WTC11 (cell line): ENCODE results near the gene KDM4B. TPM values are rescaled to one million over a fixed set of nuclear protein-coding genes. Genes with fewer than 3 reads are reported as not detected.

Experiments used
- ATAC-seq: fragments of 200-7000 bp; cut with Tn5 transposase; 2 replicates; pipeline ENCODE4 v1.10.0; 2021; ENCODE audit warnings: mild to moderate bottlenecking, moderate library complexity
- CTCF ChIA-PET: fragments of 300-600 bp; sonication (Branson Sonifier 250); formaldehyde crosslinking; loops from one replicate; lab custom pipeline; 2021; ENCODE audit warnings: antibody characterized with exemption; lab: Charles Lee
- POLR2A ChIA-PET: fragments of 350-600 bp; sonication (Branson Sonifier 250); formaldehyde crosslinking; loops from one replicate; lab custom pipeline; 2021; ENCODE audit warnings: antibody characterized with exemption; lab: Charles Lee
- DNase-seq: peaks from one replicate; pipeline ENCODE4 v3.0.0; 2021; ENCODE audit warnings: low spot score
- H3K27ac Mint-ChIP-seq: 2 replicates; pipeline ENCODE4 v1.8.0; 2021; ENCODE audit warnings: mixed read lengths
- H3K27me3 Mint-ChIP-seq: 2 replicates; pipeline ENCODE4 v1.8.0; 2021; ENCODE audit warnings: low read depth, mild to moderate bottlenecking, moderate library complexity, mixed read lengths
- H3K36me3 Mint-ChIP-seq: 2 replicates; pipeline ENCODE4 v1.8.0; 2021; ENCODE audit warnings: mixed read lengths
- H3K4me1 Mint-ChIP-seq: 2 replicates; pipeline ENCODE4 v1.8.0; 2022; ENCODE audit warnings: mixed read lengths
- H3K4me3 Mint-ChIP-seq: 2 replicates; pipeline ENCODE4 v1.8.0; 2021; ENCODE audit warnings: mild to moderate bottlenecking, moderate library complexity, mixed read lengths
- H3K9me3 Mint-ChIP-seq: 2 replicates; pipeline ENCODE4 v1.8.0; 2021; ENCODE audit warnings: mixed read lengths
- AFF4 ChIP-seq: sonication (generic); formaldehyde crosslinking; IDR thresholded peaks from 2 replicates; pipeline ENCODE4 v1.8.1; 2023; ENCODE audit warnings: mild to moderate bottlenecking, missing genetic modification reagents, borderline replicate concordance
- E2F4 ChIP-seq: sonication (generic); formaldehyde crosslinking; IDR thresholded peaks from 2 replicates; pipeline ENCODE4 v1.8.1; 2022; ENCODE audit warnings: low read depth, mild to moderate bottlenecking, moderate library complexity, missing genetic modification reagents, borderline replicate concordance
- ERG ChIP-seq: fragments of 250-450 bp; sonication (Bioruptor Pico); IDR thresholded peaks from 2 replicates; pipeline ENCODE4 v1.8.0; 2021; ENCODE audit warnings: mild to moderate bottlenecking
- ESRRA ChIP-seq: sonication (generic); formaldehyde crosslinking; IDR thresholded peaks from 2 replicates; pipeline ENCODE4 v1.8.1; 2022; ENCODE audit warnings: mild to moderate bottlenecking, missing genetic modification reagents, borderline replicate concordance
- FOXP1 ChIP-seq: sonication (generic); formaldehyde crosslinking; IDR thresholded peaks from 2 replicates; pipeline ENCODE4 v1.8.0; 2022; ENCODE audit warnings: missing genetic modification reagents, mild to moderate bottlenecking, moderate library complexity, borderline replicate concordance
- SMAD3 ChIP-seq: sonication (generic); formaldehyde crosslinking; IDR thresholded peaks from 2 replicates; pipeline ENCODE4 v1.8.0; 2022; ENCODE audit warnings: missing genetic modification reagents, mild to moderate bottlenecking, borderline replicate concordance
- SMAD4 ChIP-seq: sonication (generic); formaldehyde crosslinking; IDR thresholded peaks from 2 replicates; pipeline ENCODE4 v1.8.0; 2022; ENCODE audit warnings: mild to moderate bottlenecking, missing genetic modification reagents
- TEAD1 ChIP-seq: sonication (generic); formaldehyde crosslinking; IDR thresholded peaks from 2 replicates; pipeline ENCODE4 v1.8.0; 2022; ENCODE audit warnings: mild to moderate bottlenecking, missing genetic modification reagents
- TP53 ChIP-seq: sonication (generic); formaldehyde crosslinking; IDR thresholded peaks from 2 replicates; pipeline ENCODE4 v1.8.1; 2023; ENCODE audit warnings: mild to moderate bottlenecking, missing genetic modification reagents
- total RNA-seq: library from RNA; stranded (reverse); gene quantifications from 3 replicates; pipeline ENCODE4 v1.2.3, GENCODE V29; 2021
- TF ChIP-seq, protein P1 (sequence below): sonication (generic); formaldehyde crosslinking; conservative IDR thresholded peaks from 2 replicates; pipeline ENCODE4 v1.8.1; 2023; ENCODE audit warnings: mild to moderate bottlenecking, low read depth, missing genetic modification reagents, moderate library complexity
- TF ChIP-seq, protein P2 (sequence below): fragments of 250-450 bp; sonication (Bioruptor Pico); IDR thresholded peaks from 2 replicates; pipeline ENCODE4 v2.1.2; 2022; ENCODE audit warnings: mild to moderate bottlenecking, moderate library complexity
- TF ChIP-seq, protein P3 (sequence below): sonication (generic); formaldehyde crosslinking; IDR thresholded peaks from 2 replicates; pipeline ENCODE4 v1.8.0; 2023; ENCODE audit warnings: missing genetic modification reagents, mild to moderate bottlenecking, borderline replicate concordance

Gene KDM4B
- total RNA-seq, 1 experiment from 2014 or later, result 43.2 TPM

GRCh38 chr19:5106191-5106726 lies 137.3 kb downstream of the KDM4B start (continued):
- no peak for TF ChIP-seq E2F4 (CRISPR knock-in tag)
- TF ChIP-seq, protein P1, sequence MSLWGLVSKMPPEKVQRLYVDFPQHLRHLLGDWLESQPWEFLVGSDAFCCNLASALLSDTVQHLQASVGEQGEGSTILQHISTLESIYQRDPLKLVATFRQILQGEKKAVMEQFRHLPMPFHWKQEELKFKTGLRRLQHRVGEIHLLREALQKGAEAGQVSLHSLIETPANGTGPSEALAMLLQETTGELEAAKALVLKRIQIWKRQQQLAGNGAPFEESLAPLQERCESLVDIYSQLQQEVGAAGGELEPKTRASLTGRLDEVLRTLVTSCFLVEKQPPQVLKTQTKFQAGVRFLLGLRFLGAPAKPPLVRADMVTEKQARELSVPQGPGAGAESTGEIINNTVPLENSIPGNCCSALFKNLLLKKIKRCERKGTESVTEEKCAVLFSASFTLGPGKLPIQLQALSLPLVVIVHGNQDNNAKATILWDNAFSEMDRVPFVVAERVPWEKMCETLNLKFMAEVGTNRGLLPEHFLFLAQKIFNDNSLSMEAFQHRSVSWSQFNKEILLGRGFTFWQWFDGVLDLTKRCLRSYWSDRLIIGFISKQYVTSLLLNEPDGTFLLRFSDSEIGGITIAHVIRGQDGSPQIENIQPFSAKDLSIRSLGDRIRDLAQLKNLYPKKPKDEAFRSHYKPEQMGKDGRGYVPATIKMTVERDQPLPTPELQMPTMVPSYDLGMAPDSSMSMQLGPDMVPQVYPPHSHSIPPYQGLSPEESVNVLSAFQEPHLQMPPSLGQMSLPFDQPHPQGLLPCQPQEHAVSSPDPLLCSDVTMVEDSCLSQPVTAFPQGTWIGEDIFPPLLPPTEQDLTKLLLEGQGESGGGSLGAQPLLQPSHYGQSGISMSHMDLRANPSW, result no peak
- TF ChIP-seq, protein P2, sequence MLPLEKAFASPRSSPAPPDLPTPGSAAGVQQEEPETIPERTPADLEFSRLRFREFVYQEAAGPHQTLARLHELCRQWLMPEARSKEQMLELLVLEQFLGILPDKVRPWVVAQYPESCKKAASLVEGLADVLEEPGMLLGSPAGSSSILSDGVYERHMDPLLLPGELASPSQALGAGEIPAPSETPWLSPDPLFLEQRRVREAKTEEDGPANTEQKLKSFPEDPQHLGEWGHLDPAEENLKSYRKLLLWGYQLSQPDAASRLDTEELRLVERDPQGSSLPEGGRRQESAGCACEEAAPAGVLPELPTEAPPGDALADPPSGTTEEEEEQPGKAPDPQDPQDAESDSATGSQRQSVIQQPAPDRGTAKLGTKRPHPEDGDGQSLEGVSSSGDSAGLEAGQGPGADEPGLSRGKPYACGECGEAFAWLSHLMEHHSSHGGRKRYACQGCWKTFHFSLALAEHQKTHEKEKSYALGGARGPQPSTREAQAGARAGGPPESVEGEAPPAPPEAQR (CRISPR knock-in tag), result no peak
- no peak for TF ChIP-seq SMAD4
- TF ChIP-seq, protein P3, sequence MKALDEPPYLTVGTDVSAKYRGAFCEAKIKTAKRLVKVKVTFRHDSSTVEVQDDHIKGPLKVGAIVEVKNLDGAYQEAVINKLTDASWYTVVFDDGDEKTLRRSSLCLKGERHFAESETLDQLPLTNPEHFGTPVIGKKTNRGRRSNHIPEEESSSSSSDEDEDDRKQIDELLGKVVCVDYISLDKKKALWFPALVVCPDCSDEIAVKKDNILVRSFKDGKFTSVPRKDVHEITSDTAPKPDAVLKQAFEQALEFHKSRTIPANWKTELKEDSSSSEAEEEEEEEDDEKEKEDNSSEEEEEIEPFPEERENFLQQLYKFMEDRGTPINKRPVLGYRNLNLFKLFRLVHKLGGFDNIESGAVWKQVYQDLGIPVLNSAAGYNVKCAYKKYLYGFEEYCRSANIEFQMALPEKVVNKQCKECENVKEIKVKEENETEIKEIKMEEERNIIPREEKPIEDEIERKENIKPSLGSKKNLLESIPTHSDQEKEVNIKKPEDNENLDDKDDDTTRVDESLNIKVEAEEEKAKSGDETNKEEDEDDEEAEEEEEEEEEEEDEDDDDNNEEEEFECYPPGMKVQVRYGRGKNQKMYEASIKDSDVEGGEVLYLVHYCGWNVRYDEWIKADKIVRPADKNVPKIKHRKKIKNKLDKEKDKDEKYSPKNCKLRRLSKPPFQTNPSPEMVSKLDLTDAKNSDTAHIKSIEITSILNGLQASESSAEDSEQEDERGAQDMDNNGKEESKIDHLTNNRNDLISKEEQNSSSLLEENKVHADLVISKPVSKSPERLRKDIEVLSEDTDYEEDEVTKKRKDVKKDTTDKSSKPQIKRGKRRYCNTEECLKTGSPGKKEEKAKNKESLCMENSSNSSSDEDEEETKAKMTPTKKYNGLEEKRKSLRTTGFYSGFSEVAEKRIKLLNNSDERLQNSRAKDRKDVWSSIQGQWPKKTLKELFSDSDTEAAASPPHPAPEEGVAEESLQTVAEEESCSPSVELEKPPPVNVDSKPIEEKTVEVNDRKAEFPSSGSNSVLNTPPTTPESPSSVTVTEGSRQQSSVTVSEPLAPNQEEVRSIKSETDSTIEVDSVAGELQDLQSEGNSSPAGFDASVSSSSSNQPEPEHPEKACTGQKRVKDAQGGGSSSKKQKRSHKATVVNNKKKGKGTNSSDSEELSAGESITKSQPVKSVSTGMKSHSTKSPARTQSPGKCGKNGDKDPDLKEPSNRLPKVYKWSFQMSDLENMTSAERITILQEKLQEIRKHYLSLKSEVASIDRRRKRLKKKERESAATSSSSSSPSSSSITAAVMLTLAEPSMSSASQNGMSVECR (CRISPR knock-in tag), result no peak
- no peak for TF ChIP-seq SMAD3 (CRISPR knock-in tag)
- no peak for TF ChIP-seq TEAD1
- no peak for TF ChIP-seq TP53 (CRISPR knock-in tag)
- no peak for TF ChIP-seq AFF4 (CRISPR knock-in tag)

DNA sequence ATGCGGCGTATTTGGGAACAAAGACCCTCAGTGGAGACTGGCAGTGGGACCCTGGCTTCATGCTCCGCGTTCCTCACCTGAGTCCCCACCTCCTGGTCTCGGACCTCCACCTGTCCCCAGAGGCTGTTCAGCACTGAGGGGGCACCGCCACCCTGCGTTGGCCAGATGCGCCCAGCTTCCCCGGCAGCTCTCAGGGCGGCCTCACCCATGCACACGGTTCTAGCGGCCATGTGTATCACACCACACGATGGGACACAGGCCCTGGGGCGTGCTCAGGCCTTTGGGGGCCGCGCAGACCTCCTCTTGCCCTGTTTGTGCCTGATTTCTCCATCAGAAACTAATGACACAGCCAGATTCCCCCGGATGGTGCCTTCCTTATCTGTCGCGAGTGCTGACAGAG lies 138.1 kb downstream of the KDM4B start:
- no peaks in the 10 kb centered on the region for H3K9me3 Mint-ChIP-seq
- POLR2A ChIA-PET, result no interaction called here
- no peak overlapping the region for H3K4me3 Mint-ChIP-seq
- CTCF ChIA-PET, result interaction anchor here (0.6 to 3.7 kb wide), 7 partner anchors 19 to 474 kb away, joined by 3 to 20 read pairs (median 4); no protein-coding TSS in a partner anchor
- H3K27ac Mint-ChIP-seq, result no peak overlapping the region
- H3K27me3 Mint-ChIP-seq, result no peaks in the 10 kb centered on the region
- H3K36me3 Mint-ChIP-seq, result peaks cover 6% of the 10 kb centered on the region
- 0 out of 2 replicates have a peak, but pooled peaks cover 4% of the 10 kb centered on the region for H3K4me1 Mint-ChIP-seq
- TF ChIP-seq FOXP1 (CRISPR knock-in tag) (no peak), ERG (CRISPR knock-in tag) (no peak), ESRRA (CRISPR knock-in tag) (no peak)
- ATAC-seq (no peak), DNase-seq (no peak)
